ENCODE data around the gene SCNN1G. TPM values are rescaled to one million over a fixed set of nuclear protein-coding genes. Genes with fewer than 3 reads are reported as not detected.

SCNN1G gene
- total RNA-seq, 4 donors from 2014 or later, result 0.20 TPM; not detected in 3

DNA sequence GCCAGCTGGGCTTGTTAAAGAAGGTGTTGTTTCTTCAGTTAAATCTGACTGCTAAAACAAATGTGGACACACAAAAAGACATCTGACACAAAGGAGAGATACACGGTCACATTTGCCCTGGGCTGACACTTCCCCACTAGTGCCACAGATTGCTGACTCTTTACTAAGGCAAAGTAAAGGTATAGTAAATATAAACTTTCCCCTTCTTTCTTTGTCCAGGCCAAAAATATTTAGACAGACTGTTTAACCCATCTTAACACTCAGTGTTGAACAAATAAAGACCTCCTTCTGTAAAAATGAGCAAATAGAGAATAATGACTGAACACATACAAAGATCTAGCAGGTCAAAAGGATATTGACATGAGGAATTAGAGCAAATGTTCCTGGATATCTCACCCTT, 58.4 kb downstream of the SCNN1G start:
- Histone ChIP-seq H3K36me3 (no peaks in the 10 kb centered on the region), H3K4me3 (no peak overlapping the region), H3K4me1 (no peaks in the 10 kb centered on the region), H3K27ac (no peak overlapping the region), H3K9me3 (peaks cover 0 to 5% (median 0%) of the 10 kb centered on the region in 4 donors), H3K27me3 (no peaks in the 10 kb centered on the region)
- TF ChIP-seq POLR2A (IDR thresholded peaks at IDR 0.05) (no peak), EP300 (IDR thresholded peaks at IDR 0.05) (no peak)
- TF ChIP-seq, protein P1, sequence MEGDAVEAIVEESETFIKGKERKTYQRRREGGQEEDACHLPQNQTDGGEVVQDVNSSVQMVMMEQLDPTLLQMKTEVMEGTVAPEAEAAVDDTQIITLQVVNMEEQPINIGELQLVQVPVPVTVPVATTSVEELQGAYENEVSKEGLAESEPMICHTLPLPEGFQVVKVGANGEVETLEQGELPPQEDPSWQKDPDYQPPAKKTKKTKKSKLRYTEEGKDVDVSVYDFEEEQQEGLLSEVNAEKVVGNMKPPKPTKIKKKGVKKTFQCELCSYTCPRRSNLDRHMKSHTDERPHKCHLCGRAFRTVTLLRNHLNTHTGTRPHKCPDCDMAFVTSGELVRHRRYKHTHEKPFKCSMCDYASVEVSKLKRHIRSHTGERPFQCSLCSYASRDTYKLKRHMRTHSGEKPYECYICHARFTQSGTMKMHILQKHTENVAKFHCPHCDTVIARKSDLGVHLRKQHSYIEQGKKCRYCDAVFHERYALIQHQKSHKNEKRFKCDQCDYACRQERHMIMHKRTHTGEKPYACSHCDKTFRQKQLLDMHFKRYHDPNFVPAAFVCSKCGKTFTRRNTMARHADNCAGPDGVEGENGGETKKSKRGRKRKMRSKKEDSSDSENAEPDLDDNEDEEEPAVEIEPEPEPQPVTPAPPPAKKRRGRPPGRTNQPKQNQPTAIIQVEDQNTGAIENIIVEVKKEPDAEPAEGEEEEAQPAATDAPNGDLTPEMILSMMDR (IDR thresholded peaks at IDR 0.05), result no peak
- DNase-seq (ENCODE audit: low spot score in 2 of 2), result no peak
- WGBS, 2 donors, result 53 to 73% methylated on average over 1 of the region's 1 CpG

DNA sequence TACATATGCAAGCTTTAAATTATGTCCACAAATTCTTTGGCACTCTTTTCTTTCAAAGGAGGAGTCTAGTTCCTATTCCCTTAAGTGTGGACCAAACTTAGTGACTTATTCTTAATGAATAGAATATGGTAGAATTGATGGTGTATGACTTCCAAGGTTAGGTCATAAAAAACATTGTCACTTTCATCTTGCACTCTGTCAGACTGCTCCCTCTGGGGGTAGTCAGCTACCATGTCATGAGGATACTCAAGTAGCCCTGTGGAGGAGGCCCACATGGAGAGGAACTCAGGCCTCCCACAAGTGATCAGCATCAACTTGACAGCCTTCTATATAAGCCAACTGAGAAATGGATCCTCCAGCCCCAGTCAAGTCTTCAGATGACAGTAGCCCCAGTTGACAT, 61.6 kb downstream of the SCNN1G start:
- H3K27ac ChIP-seq, result no peak overlapping the region
- TF ChIP-seq EP300 (IDR thresholded peaks at IDR 0.05) (no peak), POLR2A (IDR thresholded peaks at IDR 0.05) (no peak)
- TF ChIP-seq, protein P1 (IDR thresholded peaks at IDR 0.05), result no peak
- no peaks in the 10 kb centered on the region for H3K36me3 ChIP-seq
- H3K4me3 ChIP-seq, result no peak overlapping the region
- peaks cover 0 to 5% (median 0%) of the 10 kb centered on the region in 4 donors for H3K9me3 ChIP-seq
- no peak for DNase-seq (ENCODE audit: low spot score in 2 of 2)
- H3K27me3 ChIP-seq, result no peaks in the 10 kb centered on the region
- H3K4me1 ChIP-seq, result peaks cover 0 to 5% (median 0%) of the 10 kb centered on the region in 4 donors

DNA sequence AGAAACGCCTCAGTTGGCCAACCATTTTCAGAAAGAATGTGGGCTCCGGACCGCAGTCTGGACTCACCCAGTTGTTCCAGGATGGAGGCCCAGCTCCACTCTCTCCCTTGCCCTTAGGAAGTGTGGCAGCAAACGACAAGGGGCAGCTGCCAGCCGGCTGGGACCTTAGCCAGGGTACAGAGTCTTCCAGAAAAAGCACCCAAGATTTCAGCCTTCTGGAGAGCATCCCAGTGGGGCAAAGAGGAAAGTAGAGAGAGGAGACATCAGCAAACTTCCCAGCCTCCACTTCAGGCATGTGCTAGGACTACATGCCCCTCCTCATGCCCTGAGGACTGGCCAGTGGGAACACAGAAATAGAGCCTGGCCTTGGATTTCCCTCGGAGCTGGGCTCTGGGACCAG, 62.7 kb downstream of the SCNN1G start:
- no peaks in the 10 kb centered on the region for H3K27me3 ChIP-seq
- no peaks in the 10 kb centered on the region for H3K36me3 ChIP-seq
- WGBS, 2 donors, result 78 to 81% methylated on average over 6 of the region's 6 CpGs
- no peak overlapping the region for H3K27ac ChIP-seq
- DNase-seq (ENCODE audit: low spot score in 2 of 2), result no peak
- TF ChIP-seq, protein P1 (IDR thresholded peaks at IDR 0.05), result no peak
- TF ChIP-seq EP300 (IDR thresholded peaks at IDR 0.05) (no peak), POLR2A (IDR thresholded peaks at IDR 0.05) (no peak)
- no peak overlapping the region for H3K4me3 ChIP-seq
- H3K4me1 ChIP-seq, result peaks cover 0 to 5% (median 0%) of the 10 kb centered on the region in 4 donors
- H3K9me3 ChIP-seq, result peaks cover 0 to 12% (median 0%) of the 10 kb centered on the region in 4 donors

DNA sequence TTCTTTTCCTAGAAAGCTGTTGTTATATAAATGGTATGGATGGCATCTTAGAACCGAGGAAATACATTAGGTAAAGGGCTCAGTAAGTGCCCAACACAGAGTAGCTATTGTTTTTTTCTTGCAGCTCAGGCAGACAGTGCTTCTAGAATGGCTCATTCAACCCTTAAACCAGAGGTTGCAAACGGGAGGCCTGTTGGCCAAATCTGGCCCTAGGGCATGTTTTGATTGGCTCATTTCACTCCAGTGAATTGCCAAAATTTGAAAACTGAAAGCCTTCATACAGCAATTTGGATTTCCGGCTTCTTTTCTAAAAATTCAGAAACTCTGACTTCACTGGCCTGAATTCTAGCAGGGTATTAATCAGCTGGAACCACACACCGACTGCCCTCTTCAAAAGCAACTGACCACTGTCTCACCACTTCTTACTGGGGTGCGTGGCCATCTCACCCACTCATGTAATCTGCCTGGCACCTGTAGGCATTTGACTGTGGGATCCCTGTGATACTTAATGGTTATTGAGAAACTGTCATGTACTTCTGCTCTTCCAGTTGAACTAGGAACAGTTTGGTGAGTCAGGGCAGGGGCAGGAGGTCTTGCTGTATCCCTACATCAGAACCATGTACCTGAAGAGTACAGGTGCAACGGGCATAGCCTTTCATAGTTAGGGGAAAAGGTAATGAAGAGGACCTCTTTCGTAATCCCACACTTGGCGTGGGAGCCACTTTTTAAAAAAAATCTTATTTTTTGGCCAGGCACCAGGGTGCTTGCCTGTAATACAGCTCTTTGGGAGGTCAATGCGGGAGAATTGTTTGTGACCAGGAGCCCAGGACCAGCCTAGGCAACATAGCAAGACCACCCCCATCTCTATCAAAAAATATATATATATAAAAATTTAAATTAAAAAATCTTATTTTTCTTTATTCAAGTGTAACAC, 66.0 kb downstream of the SCNN1G start:
- Histone ChIP-seq H3K27me3 (no peaks in the 10 kb centered on the region), H3K9me3 (peaks cover 0 to 12% (median 0%) of the 10 kb centered on the region in 4 donors), H3K27ac (no peak overlapping the region), H3K4me1 (peaks cover 0 to 5% (median 0%) of the 10 kb centered on the region in 4 donors), H3K36me3 (no peaks in the 10 kb centered on the region), H3K4me3 (no peak overlapping the region)
- 49 to 56% methylated on average over 9 of the region's 9 CpGs for WGBS, 2 donors
- DNase-seq (ENCODE audit: low spot score in 2 of 2), result no peak
- TF ChIP-seq, protein P1 (IDR thresholded peaks at IDR 0.05), result no peak
- TF ChIP-seq EP300 (IDR thresholded peaks at IDR 0.05), result no peak

DNA sequence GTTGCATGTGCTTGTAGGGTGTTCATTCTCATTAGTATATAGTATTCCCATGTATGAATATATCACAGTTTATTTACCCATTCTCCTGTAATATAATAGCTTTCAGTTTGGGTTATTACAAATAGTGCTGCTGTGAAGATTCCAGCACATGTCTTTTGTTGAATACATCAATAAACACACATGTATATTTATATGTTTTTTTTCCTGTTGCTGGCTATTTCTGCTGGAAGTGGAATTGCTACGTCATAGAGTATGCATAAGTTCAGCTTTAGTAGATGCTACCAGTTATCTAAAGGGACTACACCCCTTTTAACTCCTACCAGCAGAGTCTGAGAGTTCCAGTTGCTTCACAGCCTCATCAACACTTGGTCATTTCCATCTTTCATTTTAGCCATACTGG, 67.3 kb downstream of the SCNN1G start:
- Histone ChIP-seq H3K9me3 (peaks cover 0 to 7% (median 0%) of the 10 kb centered on the region in 4 donors), H3K4me1 (peaks cover 0 to 5% (median 0%) of the 10 kb centered on the region in 4 donors), H3K4me3 (no peak overlapping the region), H3K27ac (no peak overlapping the region), H3K36me3 (no peaks in the 10 kb centered on the region), H3K27me3 (no peaks in the 10 kb centered on the region)
- no peak for DNase-seq (ENCODE audit: low spot score in 2 of 2)
- WGBS, 2 donors, result 74 to 80% methylated on average over 1 of the region's 1 CpG
- TF ChIP-seq POLR2A (IDR thresholded peaks at IDR 0.05) (no peak), EP300 (IDR thresholded peaks at IDR 0.05) (no peak)
- TF ChIP-seq, protein P1 (IDR thresholded peaks at IDR 0.05), result no peak

All from tibial nerve (tissue), 4 donors.